Cerebellar cortex (tissue), 1 donor: Measurements from ENCODE around the gene DPYSL3.
"Not testable (repeated sequence)": the region's sequence is repeated elsewhere in the genome, so short reads cannot be mapped to it uniquely, and the experiment has no call there.

ENCODE experiments used
- DNase-seq: peaks from one replicate; pipeline ENCODE4 v3.0.0-alpha.2; 2015; ENCODE audit warnings: low spot score

Gene DPYSL3

DNA sequence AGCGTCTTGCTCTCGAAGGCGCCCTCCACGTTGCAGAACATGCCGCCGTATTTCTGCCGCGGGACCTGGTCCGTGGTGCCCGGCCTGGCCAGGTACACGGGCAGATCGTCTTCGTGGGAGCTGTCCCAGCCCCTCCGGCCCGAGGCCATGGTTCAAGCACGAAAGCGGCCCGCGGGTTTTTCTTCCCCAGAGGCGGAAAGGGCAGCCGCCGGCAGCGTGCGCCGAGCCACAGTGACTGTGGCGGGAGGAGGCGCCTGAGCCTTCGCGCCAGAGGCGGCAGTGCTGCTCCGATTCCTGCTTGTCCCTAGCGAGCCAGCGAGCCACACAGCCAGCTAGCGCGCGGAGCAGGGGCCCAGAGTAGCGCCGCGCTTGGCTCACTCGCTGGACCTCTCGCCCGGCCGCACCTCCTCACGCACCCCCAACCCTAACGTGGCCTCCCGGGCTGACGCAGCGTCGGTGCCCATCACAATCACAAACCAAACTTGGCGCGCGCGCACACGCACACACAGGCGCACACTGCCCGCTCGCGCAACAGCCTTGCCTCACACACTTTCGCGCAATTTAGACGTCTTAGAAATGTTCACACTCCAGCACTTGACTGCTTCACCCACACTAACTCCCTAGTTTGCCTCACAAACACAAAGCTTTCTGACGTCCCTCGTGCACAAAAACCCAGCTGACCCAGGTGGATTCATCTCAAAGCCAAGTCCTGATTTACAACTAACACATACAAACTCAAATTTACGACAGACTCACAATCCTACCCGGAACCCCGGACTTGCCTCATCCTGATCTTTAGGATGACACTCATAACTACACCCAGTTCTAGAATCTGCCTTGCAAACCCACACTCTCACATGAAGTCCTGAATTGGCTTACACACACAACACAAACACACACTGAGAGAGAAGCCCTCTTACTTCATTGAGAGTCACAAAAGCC is at the start of gene DPYSL3:
Gene DPYSL3 (minus strand): TSS at position 359 of the 942 bp plus-strand sequence. CDS start 210 bp downstream, at position 149.
- peak; percentile 4 for DNase-seq

GRCh38 chr5:147558826-147559225 is 49.0 kb upstream of the DPYSL3 start:
- DNase-seq, result no peak

DNA sequence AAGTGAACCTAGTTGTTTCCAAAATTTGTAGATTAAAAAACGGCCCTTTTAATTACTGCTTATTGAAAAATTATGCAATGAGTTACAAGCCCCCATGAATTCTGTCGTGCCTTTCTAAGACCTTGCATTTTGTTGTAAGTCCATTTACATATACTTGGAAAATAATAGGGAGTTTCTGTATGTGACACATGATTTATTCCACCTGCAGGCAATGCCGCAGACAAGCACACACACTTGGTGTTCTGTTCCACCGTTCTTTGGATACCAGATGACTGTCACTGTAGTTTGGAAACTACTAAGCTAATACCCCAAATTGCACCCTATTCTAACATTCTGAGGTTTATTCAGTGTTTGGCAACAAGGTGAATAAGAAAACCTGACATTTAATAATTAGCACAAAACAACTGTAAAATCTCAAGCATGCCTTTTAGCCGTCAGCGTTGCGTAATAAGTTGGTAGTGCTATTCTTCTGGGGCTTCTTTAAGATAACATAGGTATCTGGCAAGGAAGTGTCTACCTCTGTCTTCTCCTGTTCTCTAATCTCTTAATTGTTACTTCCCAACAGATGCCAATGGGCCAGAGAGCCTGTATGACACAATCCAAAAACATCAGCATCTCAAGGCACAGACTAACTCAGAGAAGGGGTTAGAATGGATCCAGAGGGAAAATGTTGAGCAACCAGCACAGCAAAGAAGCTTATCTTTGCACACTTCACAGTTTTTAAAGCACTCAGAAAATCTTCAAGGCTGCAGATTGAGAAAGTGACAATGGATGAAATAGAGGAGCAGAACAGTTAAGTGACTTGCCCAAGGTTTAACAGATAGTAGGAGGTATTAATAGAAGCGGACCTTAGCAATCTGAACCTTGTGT is 48.2 kb upstream of the DPYSL3 start:
- no peak for DNase-seq

DNA sequence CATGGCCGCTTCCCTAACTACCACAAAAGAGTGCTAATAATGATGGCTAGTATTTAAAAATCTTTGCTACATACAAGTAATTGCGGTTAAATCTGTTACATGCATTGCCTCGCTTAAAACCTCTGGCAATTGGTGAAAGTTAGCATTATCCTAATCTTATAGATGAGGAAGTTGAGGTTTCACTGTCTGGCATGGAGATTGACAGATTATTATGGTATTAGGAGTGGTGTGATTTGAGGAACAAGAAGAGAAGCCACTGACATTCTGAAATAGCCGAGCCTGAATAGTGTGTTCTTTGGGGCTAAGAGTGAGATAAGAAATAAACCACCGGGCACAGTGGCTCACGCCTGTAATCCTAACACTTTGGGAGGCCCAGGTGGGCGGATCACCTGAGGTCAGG is 45.3 kb upstream of the DPYSL3 start:
- DNase-seq, result no peak

DNA sequence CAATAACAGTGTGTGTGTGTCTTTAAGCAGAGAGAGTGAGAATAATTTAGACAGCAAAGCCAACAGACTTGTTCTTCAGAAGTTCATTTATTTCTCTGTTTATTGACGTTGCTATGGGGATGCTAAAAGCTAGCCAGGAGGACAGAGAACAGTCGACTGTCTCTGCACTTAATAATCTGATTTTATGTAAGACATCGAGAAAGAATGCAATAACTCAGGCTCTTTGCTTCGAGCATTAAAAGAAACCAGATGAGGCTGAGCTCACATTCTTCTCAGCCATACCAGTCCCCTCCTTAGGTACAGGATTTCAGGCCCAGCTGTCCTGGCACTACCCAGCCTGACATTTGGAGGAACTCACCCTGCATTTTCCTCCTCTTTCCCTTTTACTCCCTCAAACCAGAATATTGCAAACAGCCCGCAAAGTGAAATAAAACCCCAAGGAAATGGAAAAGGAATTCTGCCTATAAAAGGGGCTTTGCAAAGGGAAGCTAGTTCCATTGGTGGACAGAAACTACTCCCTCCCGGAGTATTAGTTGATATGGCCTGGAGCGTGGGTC is 44.5 kb upstream of the DPYSL3 start:
- DNase-seq, result no peak

DNA sequence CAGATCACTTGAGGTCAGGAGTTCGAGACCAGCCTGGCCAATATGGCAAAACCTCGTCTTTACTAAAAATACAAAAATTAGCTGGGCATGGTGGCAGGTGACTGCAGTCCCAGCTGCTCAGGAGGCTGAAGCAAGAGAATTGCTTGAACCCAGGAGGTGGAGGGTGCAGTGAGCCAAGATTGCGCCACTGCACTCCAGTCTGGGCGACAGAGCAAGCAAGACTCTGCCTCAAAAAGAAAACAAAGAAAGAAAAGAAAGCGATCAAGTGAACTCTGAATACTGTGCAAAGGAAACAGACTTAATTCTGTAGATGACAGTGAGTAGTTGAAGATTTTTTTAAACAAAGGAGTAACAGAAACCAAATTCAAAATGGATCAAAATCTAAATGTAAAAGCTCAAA is 43.9 kb upstream of the DPYSL3 start:
- DNase-seq, result not testable (repeated sequence)

GRCh38 chr5:147552897-147553296 is 43.0 kb upstream of the DPYSL3 start:
- DNase-seq, result no peak

DNA sequence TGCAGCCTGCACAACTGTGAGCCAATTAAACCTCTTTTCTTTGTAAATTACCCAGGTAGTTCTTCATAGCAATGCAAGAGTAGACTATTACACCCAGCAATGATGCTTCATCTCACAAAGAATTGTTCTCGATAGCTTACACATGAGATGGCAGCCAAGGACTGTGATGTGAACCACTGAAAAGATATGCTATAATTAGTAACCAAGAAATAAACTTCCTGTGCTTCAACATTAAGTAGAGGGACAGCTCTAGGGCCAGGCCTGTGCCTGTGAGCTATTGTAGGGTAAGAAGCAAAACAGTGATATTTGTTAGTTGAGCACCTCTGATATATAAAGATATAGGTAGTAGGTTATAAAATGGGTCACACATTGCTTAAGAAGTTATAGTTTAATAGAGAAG is 41.8 kb upstream of the DPYSL3 start:
- DNase-seq, result no peak

DNA sequence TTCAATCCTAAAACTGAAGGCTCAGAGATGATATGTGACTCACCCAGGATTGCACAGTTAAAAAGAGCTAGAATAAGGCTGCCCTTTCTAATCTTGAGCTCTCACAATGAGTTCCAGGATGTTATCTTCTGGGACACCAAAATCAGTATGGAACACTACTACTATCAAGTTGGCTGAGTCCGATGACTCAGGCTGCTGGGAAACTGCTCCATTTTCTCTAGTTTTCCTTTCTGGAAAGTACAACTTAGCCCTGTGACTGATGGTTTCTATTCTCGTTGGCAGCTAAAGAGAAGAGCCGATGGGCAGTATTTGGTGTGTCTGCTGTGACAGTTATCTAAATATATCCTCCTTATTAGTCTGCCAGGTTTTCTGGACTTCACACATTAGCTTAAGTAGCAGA is 37.9 kb upstream of the DPYSL3 start:
- no peak for DNase-seq

GRCh38 chr5:147544556-147544955 is 34.7 kb upstream of the DPYSL3 start:
- no peak for DNase-seq

GRCh38 chr5:147539053-147539452 is 29.2 kb upstream of the DPYSL3 start:
- no peak for DNase-seq

- no peak for DNase-seq
Observed at GRCh38 chr5:147538236-147538635, 28.4 kb upstream of the DPYSL3 start.

DNA sequence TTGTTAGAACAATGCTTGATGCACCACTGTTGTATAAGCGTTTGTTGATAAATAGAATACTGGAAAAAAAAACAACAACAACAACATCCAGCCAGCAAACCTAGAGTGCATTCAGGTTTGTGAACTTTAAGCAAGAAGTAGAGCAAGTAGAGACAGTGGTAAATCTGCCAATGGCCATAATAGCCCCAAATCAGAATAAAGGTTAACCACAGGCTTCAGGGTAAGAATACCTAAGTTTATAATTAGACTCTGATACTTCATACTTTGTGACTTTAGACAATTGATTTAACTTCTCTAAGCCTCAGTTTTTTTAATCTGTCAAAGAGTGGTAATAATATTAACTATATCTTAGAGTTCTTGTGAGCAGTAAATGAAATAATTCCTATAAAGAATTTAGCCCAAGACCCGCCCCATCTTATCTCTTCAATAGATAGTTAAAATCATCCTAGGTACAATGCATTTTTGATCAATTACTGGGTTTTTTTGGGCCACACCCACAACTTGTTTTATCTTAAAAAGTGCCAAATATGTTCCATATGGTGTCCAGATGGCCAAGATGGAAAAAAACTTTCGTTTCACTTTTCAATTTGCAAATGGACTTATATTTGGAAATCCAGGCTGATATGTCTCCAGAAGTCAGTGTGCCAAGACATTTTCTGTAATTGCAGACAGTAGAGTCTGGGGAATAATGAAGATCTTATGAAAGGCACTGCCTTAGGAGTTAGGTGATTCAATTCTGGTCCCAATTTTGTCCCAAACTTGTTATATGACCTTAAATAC is 24.5 kb upstream of the DPYSL3 start:
- no peak for DNase-seq

DNA sequence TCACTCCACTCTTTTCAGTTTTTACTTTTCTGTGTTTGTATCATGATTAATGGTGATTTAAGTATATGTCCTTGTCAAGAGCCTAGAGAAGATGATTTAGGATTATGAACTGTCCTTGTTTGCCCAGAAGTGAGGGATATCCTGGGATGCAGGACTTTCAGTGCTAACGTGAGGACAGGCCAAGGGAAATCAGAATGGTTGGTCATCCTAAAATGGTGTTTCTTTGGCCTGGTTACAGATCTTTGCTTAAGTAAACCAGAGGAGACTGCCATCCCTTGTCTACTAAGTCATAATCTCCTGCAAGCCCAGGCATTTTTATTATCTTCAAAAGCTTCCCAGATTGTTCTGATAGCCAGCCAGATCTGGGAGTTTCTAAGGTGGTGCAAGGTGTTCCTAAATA is 22.3 kb upstream of the DPYSL3 start:
- DNase-seq, result no peak

DNA sequence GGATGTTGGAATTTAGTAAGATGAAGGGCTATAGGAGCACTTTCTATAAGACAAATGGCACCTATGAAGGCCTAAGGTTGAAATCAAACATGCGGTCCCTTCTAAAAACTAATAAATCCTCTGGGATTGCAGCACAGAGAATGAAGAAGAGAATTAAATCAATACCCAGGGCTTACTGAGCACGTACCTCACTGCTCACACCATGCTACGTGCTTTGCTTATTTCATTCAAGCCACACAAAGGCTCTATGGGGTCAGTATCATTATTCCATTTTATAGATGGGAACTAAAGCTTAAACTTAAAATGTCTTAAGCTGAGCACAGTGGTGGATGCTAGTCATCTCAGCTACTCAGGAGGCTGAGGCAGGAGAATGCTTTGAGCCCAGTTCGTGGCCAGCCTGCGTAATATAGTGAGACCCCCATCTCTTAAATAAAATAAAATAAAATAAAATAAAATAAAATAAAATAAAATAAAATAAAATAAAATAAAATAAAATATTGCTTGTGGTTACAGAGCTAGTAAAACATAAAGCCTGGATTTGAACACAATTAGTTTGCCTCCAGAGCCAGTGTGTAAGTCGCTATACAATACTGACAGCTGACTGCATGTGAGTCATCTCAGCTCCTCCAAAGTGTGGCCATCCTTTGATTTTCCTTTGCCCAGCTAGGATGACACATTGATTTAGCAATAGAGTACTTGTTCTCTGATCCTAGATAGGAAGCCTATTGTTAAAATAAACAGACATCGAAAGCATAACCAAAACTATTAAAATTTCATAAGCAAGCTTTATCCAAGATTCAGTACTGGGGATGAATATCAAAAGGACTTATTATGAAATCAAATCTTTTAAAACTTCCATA is 20.9 kb upstream of the DPYSL3 start:
- no peak for DNase-seq

DNA sequence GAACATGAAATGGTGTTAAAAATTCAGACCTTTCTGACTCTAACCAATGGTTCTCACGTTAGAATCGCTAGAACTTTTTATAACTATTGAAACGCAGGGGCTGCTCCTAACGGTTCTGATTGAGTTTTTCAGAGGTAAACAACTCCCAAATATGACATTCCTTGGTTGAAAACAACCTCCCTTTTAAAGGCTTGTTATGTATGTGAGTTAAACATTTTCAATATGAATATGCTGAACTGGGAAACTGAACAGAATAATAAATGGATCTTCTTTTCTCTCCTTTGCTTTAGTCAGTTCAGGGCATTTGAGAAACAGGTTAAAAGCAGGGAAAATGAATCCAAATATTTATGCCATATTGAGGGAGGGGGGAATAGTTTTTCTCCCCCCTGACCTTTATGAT is 13.2 kb upstream of the DPYSL3 start:
- no peak for DNase-seq

- no peak for DNase-seq
Observed at GRCh38 chr5:147522435-147522834, 12.6 kb upstream of the DPYSL3 start.

DNA sequence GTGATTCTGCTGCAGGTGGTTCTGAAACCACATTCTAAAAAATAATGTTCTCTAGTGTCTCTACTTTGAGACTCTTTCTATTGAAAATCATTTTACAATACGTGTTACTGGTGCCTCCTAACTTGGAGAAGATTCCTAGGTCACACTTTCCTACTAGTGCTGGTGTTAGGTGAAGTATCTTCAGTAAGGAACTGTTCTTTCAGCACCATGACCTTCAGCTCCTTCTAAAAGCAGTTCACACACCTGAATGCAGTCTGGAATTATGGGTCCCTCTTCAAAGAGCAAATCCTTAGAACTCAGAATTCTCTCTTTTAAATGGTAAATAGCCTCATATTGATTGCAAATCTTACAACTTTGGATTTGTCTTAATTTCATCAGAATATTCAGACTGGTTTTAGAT is 10.6 kb upstream of the DPYSL3 start:
- no peak for DNase-seq

DNA sequence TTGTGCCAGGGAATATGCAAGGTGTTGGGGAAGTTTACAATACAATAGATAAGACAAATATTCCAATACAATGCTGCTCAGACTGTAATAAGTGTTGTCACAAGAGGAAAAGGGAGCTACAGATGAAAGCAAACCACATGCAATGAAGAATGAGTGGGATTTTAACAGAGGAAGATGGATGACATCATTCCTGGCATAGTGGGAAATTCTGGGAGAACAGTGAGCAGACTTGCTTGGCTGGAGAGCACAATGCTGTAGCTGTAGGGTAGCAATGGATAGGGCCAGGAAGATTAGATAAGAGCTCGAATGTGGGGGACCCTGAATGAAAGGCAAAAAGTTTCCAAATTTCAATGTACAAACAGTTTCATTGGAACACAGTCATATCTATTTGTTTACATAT is 9.5 kb upstream of the DPYSL3 start:
- DNase-seq, result no peak

GRCh38 chr5:147517383-147517782 is 7.5 kb upstream of the DPYSL3 start:
- DNase-seq, result no peak

GRCh38 chr5:147515269-147515668 is 5.4 kb upstream of the DPYSL3 start:
- no peak for DNase-seq
